SH-SY5Y (cell line): ENCODE measurements around the gene RTN4IP1.

Experiments used
- GATA2 ChIP-seq: IDR thresholded peaks from 2 replicates; pipeline ENCODE4 v1.6.1; 2011; ENCODE audit warnings: mild to moderate bottlenecking, low read depth, low read length
- GATA3 ChIP-seq: IDR thresholded peaks from 2 replicates; pipeline ENCODE4 v1.6.1; 2011; ENCODE audit warnings: low read depth, mild to moderate bottlenecking, low read length, moderate library complexity

- TF ChIP-seq GATA2 (no peak), GATA3 (no peak)
These were observed 6.9 kb downstream of the RTN4IP1 start for GRCh38 chr6:106622412-106622811.
